Measurements from ENCODE around the gene CCDC181. TPM values are rescaled to one million over a fixed set of nuclear protein-coding genes. Genes with fewer than 3 reads are reported as not detected.

Gene CCDC181
- total RNA-seq (ENCODE audit: low replicate concordance): 0.38 TPM in 1 of 2 replicates, not detected in the other

DNA sequence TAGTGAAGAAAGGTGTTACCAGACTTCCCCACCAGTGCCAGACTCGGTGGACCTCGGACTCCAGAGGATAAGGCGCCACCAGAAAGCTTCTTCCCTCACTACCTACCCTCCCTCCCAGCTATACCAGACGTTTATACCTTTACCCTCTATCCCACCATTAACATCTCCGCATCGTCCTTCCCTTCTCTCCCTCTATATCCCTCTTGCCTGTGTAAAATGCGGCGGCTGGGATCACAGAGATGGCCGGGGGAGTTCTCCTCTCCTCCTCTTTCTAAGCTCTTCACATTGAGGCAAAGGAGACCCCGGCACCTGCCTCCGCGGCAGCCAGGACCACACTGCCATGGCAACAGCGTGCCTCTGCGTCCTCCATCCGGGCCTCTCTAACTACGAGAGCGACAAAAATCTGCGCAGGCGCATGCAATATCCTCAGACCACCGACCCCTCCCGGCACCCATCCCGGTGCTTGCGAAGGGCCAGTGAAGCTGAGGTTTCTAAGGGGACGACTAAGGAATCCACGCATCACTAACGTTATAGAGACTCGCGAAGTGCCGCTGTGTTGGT lies at the start of gene CCDC181:
CCDC181 (minus strand) TSS at position 394 of the 561 bp plus-strand sequence. CDS start 2,547 bp downstream, outside the sequence.

DNA sequence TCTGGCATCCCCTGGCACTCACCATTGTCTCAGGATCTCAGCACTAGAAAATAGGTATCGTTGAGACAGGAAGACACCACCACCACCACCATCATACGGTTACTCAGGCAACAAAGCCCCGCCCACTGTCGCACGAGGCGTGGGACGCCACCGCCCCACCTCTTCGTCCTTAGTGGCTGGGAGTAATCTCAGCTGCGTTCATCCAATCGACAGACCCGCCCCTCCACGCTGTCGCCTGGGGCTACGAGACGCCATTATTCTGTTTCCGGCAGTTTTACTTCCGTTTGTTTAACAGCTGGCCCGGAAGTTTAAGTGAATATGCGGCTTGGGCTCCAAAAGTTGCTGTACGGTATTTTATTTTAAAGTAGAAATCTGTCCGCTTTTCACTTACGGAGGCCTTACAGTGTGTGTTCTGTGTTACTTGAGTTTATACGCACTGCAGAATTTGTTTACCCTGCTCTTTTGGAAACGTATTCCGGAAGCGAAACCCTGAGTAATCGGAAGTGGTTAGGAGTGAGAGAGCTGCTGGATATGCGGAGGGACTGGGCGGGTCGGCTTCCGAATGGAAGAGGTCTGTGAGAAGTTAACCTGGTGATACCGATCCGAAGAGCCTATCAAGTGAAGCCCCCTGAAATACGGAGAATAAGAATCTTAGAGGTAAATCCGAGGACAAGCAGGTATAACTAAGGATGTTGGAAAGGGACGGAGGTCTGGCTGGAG lies 59.4 kb downstream of the CCDC181 start, which contains the start of the genes BLZF1 and NME7:
BLZF1 (plus strand) TSS at position 510 of the 720 bp plus-strand sequence. CDS start 1,328 bp downstream, outside the sequence.
NME7 (minus strand) TSS at position 112 of the 720 bp plus-strand sequence; CDS start at position 25, 87 bp downstream.

Other genes with a start within 250 kb of the CCDC181 start
- 17.3 and 18.3 TPM in 2 replicates for gene NME7, start 59.7 kb downstream of the CCDC181 start, total RNA-seq (ENCODE audit: low replicate concordance)
- 10.4 and 20.1 TPM in 2 replicates for gene BLZF1, start 59.3 kb downstream of the CCDC181 start, total RNA-seq (ENCODE audit: low replicate concordance)
- gene SLC19A2, start 58.5 kb upstream of the CCDC181 start, total RNA-seq (ENCODE audit: low replicate concordance): 6.8 and 11.0 TPM in 2 replicates
- under 0.01 TPM in 1 of 2 replicates, not detected in the other for gene F5, start 159.0 kb upstream of the CCDC181 start, total RNA-seq (ENCODE audit: low replicate concordance)
- 1.7 TPM in 1 of 2 replicates, not detected in the other for gene SELP, start 202.7 kb upstream of the CCDC181 start, total RNA-seq (ENCODE audit: low replicate concordance)